Measurements from ENCODE around the gene TMEM242.

Gene TMEM242

DNA sequence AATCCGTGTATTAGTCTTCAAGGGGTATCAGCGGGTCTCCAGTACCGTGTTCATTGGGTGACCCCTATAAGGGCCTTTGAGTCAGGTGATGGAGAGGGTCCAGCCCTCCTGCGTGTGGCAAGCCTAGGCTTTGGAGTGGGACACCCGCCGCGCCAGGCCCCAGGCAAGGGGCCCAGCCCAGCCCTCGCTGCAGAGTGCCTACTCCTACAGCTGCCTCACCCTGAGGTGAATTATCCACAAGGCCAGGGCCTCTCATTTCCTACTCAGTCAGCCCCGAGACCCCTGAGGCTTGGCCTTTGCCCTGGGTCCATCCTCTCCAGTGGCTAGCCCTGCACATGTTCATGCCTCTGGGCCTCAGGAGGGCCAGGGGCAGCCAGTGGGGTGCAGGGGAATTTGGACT lies 45.1 kb downstream of the TMEM242 start:
- no peak for ATAC-seq
- no peak for TF ChIP-seq ISL1 (CRISPR knock-in tag; IDR thresholded peaks at IDR 0.05)
- no peak for TF ChIP-seq ZNF565 (CRISPR knock-in tag; conservative IDR thresholded peaks at IDR 0.05; ENCODE audit: low read depth)
- no peak for TF ChIP-seq ZNF8 (CRISPR knock-in tag; IDR thresholded peaks at IDR 0.05)
- no peak for TF ChIP-seq ESRRG (CRISPR knock-in tag; IDR thresholded peaks at IDR 0.05)
- TF ChIP-seq, protein P1, sequence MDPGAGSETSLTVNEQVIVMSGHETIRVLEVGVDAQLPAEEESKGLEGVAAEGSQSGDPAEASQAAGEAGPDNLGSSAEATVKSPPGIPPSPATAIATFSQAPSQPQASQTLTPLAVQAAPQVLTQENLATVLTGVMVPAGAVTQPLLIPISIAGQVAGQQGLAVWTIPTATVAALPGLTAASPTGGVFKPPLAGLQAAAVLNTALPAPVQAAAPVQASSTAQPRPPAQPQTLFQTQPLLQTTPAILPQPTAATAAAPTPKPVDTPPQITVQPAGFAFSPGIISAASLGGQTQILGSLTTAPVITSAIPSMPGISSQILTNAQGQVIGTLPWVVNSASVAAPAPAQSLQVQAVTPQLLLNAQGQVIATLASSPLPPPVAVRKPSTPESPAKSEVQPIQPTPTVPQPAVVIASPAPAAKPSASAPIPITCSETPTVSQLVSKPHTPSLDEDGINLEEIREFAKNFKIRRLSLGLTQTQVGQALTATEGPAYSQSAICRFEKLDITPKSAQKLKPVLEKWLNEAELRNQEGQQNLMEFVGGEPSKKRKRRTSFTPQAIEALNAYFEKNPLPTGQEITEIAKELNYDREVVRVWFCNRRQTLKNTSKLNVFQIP (CRISPR knock-in tag; IDR thresholded peaks at IDR 0.05; ENCODE audit: borderline replicate concordance, low read depth) = no peak
- TF ChIP-seq PPARA (CRISPR knock-in tag; IDR thresholded peaks at IDR 0.05; ENCODE audit: borderline replicate concordance) = no peak
- TF ChIP-seq OSR1 (CRISPR knock-in tag; IDR thresholded peaks at IDR 0.05) = no peak
- TF ChIP-seq BACH2 (CRISPR knock-in tag; IDR thresholded peaks at IDR 0.05; ENCODE audit: borderline replicate concordance) = no peak
- TF ChIP-seq, protein P2, sequence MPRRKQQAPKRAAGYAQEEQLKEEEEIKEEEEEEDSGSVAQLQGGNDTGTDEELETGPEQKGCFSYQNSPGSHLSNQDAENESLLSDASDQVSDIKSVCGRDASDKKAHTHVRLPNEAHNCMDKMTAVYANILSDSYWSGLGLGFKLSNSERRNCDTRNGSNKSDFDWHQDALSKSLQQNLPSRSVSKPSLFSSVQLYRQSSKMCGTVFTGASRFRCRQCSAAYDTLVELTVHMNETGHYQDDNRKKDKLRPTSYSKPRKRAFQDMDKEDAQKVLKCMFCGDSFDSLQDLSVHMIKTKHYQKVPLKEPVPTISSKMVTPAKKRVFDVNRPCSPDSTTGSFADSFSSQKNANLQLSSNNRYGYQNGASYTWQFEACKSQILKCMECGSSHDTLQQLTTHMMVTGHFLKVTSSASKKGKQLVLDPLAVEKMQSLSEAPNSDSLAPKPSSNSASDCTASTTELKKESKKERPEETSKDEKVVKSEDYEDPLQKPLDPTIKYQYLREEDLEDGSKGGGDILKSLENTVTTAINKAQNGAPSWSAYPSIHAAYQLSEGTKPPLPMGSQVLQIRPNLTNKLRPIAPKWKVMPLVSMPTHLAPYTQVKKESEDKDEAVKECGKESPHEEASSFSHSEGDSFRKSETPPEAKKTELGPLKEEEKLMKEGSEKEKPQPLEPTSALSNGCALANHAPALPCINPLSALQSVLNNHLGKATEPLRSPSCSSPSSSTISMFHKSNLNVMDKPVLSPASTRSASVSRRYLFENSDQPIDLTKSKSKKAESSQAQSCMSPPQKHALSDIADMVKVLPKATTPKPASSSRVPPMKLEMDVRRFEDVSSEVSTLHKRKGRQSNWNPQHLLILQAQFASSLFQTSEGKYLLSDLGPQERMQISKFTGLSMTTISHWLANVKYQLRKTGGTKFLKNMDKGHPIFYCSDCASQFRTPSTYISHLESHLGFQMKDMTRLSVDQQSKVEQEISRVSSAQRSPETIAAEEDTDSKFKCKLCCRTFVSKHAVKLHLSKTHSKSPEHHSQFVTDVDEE (CRISPR knock-in tag; IDR thresholded peaks at IDR 0.05) = no peak
- no peak for TF ChIP-seq ZC3H10 (CRISPR knock-in tag; IDR thresholded peaks at IDR 0.05)

DNA sequence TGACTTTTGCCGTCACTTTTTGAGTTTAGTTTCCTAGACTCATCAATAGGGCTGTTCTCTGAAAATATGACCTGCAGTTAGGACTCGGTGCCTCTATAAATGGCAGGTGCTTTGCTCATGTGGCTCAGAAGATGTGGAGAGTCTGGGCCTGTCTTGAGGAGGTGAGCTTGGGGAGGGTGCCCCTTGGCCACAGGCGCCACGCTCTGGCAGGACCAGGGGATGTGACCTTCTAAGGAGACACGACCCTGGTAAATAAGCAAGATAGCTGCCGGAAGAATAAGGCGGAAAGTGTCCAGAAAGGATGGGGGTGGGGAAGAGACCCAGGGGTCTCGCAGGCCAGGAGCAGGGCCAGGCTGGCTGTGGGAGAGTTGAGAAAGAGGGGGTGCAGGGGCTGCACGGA lies 46.6 kb downstream of the TMEM242 start:
- TF ChIP-seq, protein P2 (CRISPR knock-in tag; IDR thresholded peaks at IDR 0.05) = no peak
- TF ChIP-seq ARNTL (CRISPR knock-in tag; IDR thresholded peaks at IDR 0.05; ENCODE audit: borderline replicate concordance, low read depth) (no peak), ESRRG (CRISPR knock-in tag; IDR thresholded peaks at IDR 0.05) (no peak), TCF4 (CRISPR knock-in tag; IDR thresholded peaks at IDR 0.05; ENCODE audit: borderline replicate concordance) (no peak), TOX (CRISPR knock-in tag; IDR thresholded peaks at IDR 0.05; ENCODE audit: borderline replicate concordance) (no peak), ZNF565 (CRISPR knock-in tag; conservative IDR thresholded peaks at IDR 0.05; ENCODE audit: low read depth) (no peak), PPARA (CRISPR knock-in tag; IDR thresholded peaks at IDR 0.05; ENCODE audit: borderline replicate concordance) (no peak), ISL1 (CRISPR knock-in tag; IDR thresholded peaks at IDR 0.05) (no peak)
- TF ChIP-seq, protein P3, sequence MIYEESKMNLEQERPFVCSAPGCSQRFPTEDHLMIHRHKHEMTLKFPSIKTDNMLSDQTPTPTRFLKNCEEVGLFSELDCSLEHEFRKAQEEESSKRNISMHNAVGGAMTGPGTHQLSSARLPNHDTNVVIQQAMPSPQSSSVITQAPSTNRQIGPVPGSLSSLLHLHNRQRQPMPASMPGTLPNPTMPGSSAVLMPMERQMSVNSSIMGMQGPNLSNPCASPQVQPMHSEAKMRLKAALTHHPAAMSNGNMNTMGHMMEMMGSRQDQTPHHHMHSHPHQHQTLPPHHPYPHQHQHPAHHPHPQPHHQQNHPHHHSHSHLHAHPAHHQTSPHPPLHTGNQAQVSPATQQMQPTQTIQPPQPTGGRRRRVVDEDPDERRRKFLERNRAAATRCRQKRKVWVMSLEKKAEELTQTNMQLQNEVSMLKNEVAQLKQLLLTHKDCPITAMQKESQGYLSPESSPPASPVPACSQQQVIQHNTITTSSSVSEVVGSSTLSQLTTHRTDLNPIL (CRISPR knock-in tag; IDR thresholded peaks at IDR 0.05; ENCODE audit: low read depth) = no peak
- TF ChIP-seq, protein P1 (CRISPR knock-in tag; IDR thresholded peaks at IDR 0.05; ENCODE audit: borderline replicate concordance, low read depth) = no peak
- ATAC-seq = no peak

DNA sequence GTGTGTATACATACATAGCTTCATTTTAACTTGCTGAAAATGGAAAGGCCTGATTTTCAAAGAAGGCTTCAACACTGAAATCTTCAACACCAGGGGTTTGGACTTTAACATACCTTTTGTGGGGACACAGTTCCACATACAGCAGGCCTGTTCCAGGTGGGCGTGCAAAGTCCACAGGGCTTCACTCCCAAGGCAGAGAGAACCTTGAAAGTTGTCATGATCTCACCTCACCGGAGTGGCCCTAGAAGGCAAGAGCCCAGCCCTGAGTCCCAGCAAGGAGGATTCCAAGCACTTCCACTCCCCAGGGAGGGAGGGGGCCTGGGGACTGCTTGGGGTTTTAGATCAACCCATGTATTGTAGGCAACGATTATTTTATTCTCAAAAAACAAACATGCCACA lies 47.2 kb downstream of the TMEM242 start:
- TF ChIP-seq GLIS3 (CRISPR knock-in tag; IDR thresholded peaks at IDR 0.05) (no peak), TCF4 (CRISPR knock-in tag; IDR thresholded peaks at IDR 0.05; ENCODE audit: borderline replicate concordance) (no peak), SNAI2 (CRISPR knock-in tag; IDR thresholded peaks at IDR 0.05) (no peak), ISL1 (CRISPR knock-in tag; IDR thresholded peaks at IDR 0.05) (no peak), ARNTL (CRISPR knock-in tag; IDR thresholded peaks at IDR 0.05; ENCODE audit: borderline replicate concordance, low read depth) (no peak), ZFP3 (CRISPR knock-in tag; IDR thresholded peaks at IDR 0.05) (no peak)
- TF ChIP-seq, protein P3 (CRISPR knock-in tag; IDR thresholded peaks at IDR 0.05; ENCODE audit: low read depth) = no peak
- TF ChIP-seq, protein P4, sequence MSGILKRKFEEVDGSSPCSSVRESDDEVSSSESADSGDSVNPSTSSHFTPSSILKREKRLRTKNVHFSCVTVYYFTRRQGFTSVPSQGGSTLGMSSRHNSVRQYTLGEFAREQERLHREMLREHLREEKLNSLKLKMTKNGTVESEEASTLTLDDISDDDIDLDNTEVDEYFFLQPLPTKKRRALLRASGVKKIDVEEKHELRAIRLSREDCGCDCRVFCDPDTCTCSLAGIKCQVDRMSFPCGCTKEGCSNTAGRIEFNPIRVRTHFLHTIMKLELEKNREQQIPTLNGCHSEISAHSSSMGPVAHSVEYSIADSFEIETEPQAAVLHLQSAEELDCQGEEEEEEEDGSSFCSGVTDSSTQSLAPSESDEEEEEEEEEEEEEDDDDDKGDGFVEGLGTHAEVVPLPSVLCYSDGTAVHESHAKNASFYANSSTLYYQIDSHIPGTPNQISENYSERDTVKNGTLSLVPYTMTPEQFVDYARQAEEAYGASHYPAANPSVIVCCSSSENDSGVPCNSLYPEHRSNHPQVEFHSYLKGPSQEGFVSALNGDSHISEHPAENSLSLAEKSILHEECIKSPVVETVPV (CRISPR knock-in tag; IDR thresholded peaks at IDR 0.05) = no peak
- ATAC-seq = no peak
